H9 (cell line): ENCODE results near the gene KCNH2. TPM values are rescaled to one million over a fixed set of nuclear protein-coding genes. Genes with fewer than 3 reads are reported as not detected.

Experiments
- DNase-seq: peaks from one replicate; pipeline ENCODE4 v3.0.0-alpha.2; 2017
- H2AFZ ChIP-seq: one replicate; pipeline ENCODE4 v1.6.1; 2013; ENCODE audit warnings: mild to moderate bottlenecking, low read length, control low read depth, moderate library complexity
- H2AK5ac ChIP-seq: 2 replicates; pipeline ENCODE4 v1.6.1; 2013; ENCODE audit warnings: low read length, control low read depth, mixed read lengths; ENCODE audit not compliant: insufficient read length
- H2BK120ac ChIP-seq: one replicate; pipeline ENCODE4 v1.6.1; 2013; ENCODE audit warnings: low read depth, mild to moderate bottlenecking, low read length, control low read depth, inconsistent platforms; ENCODE audit not compliant: poor library complexity, severe bottlenecking
- H2BK12ac ChIP-seq: 2 replicates; pipeline ENCODE4 v1.6.1; 2013; ENCODE audit warnings: low read length, control low read depth, mixed read lengths, low read depth; ENCODE audit not compliant: insufficient read length
- H2BK15ac ChIP-seq: 2 replicates; pipeline ENCODE4 v1.6.1; 2013; ENCODE audit warnings: low read depth, low read length, control low read depth
- H2BK20ac ChIP-seq: one replicate; pipeline ENCODE4 v1.6.1; 2013; ENCODE audit warnings: low read depth, mild to moderate bottlenecking, low read length, control low read depth, inconsistent platforms; ENCODE audit not compliant: poor library complexity, severe bottlenecking
- H2BK5ac ChIP-seq: 2 replicates; pipeline ENCODE4 v1.6.1; 2013; ENCODE audit warnings: low read length, control low read depth, mixed read lengths; ENCODE audit not compliant: insufficient read length
- H3K14ac ChIP-seq: 2 replicates; pipeline ENCODE4 v1.6.1; 2013; ENCODE audit warnings: low read length, control low read depth; ENCODE audit not compliant: insufficient read depth
- H3K18ac ChIP-seq: 2 replicates; pipeline ENCODE4 v1.6.1; 2013; ENCODE audit warnings: low read depth, mild to moderate bottlenecking, mixed read lengths, low read length, control low read depth; ENCODE audit not compliant: insufficient read length
- H3K23ac ChIP-seq: 2 replicates; pipeline ENCODE4 v1.6.1; 2013; ENCODE audit warnings: low read length, control low read depth, mixed read lengths, low read depth; ENCODE audit not compliant: insufficient read length
- H3K23me2 ChIP-seq: 2 replicates; pipeline ENCODE4 v1.6.1; 2013; ENCODE audit warnings: low read depth, mild to moderate bottlenecking, mixed read lengths, low read length, control low read depth; ENCODE audit not compliant: insufficient read length, poor library complexity, severe bottlenecking
- H3K27ac ChIP-seq: 2 replicates; pipeline ENCODE4 v1.5.1; 2013; ENCODE audit warnings: low read length, control low read depth, mixed read lengths, low read depth; ENCODE audit not compliant: insufficient read length
- H3K27me3 ChIP-seq: 2 replicates; pipeline ENCODE4 v1.6.1; 2013; ENCODE audit warnings: low read length, control low read depth, inconsistent platforms; ENCODE audit not compliant: insufficient read depth
- H3K4ac ChIP-seq: 2 replicates; pipeline ENCODE4 v1.6.1; 2013; ENCODE audit warnings: low read depth, mild to moderate bottlenecking, control low read depth, inconsistent platforms, low read length, moderate library complexity
- H3K4me1 ChIP-seq: 2 replicates; pipeline ENCODE4 v1.6.1; 2013; ENCODE audit warnings: low read length, control low read depth, inconsistent platforms; ENCODE audit not compliant: insufficient read depth
- H3K4me2 ChIP-seq: 2 replicates; pipeline ENCODE4 v1.6.1; 2013; ENCODE audit warnings: low read length, control low read depth, mixed read lengths; ENCODE audit not compliant: insufficient read length, insufficient read depth
- H3K56ac ChIP-seq: 2 replicates; pipeline ENCODE4 v1.6.1; 2013; ENCODE audit warnings: low read depth, mild to moderate bottlenecking, mixed read lengths, low read length, control low read depth; ENCODE audit not compliant: insufficient read length
- H3K79me1 ChIP-seq: 2 replicates; pipeline ENCODE4 v1.6.1; 2013; ENCODE audit warnings: low read depth, mild to moderate bottlenecking, moderate library complexity, low read length, control low read depth, inconsistent platforms; ENCODE audit not compliant: insufficient read depth, poor library complexity, severe bottlenecking
- H3K79me2 ChIP-seq: 2 replicates; pipeline ENCODE4 v1.6.1; 2013; ENCODE audit warnings: low read length, control low read depth, inconsistent platforms; ENCODE audit not compliant: insufficient read depth
- H3K9ac ChIP-seq: 2 replicates; pipeline ENCODE4 v1.6.1; 2013; ENCODE audit warnings: low read length, control low read depth, mixed read lengths; ENCODE audit not compliant: insufficient read length; ENCODE audit errors: extremely low read depth
- H3K9me3 ChIP-seq: one replicate; pipeline ENCODE4 v1.6.1; 2013; ENCODE audit warnings: low read depth, low read length, inconsistent platforms; ENCODE audit not compliant: control insufficient read depth
- H3T11ph ChIP-seq: one replicate; pipeline ENCODE4 v1.6.1; 2013; ENCODE audit warnings: mild to moderate bottlenecking, low read length, control low read depth, inconsistent platforms
- H4K20me1 ChIP-seq: one replicate; pipeline ENCODE4 v1.6.1; 2013; ENCODE audit not compliant: control insufficient read depth, insufficient read length, insufficient read depth
- H4K5ac ChIP-seq: 2 replicates; pipeline ENCODE4 v1.6.1; 2013; ENCODE audit warnings: low read depth, mild to moderate bottlenecking, mixed read lengths, low read length, control low read depth; ENCODE audit not compliant: insufficient read length
- H4K8ac ChIP-seq: replicated peaks from 2 replicates; pipeline ENCODE4 v1.6.1; 2013; ENCODE audit warnings: low read length, control low read depth, mixed read lengths, low read depth; ENCODE audit not compliant: insufficient read length
- H4K91ac ChIP-seq: 2 replicates; pipeline ENCODE4 v1.6.1; 2013; ENCODE audit warnings: low read depth, mild to moderate bottlenecking, moderate library complexity, mixed read lengths, low read length, control low read depth; ENCODE audit not compliant: insufficient read length
- H3K27ac Mint-ChIP-seq, 3 experiments: 2 replicates in 2 of 3; 3 replicates in 1 of 3; pipeline ENCODE4 v1.8.0; 2020 to 2021; ENCODE audit warnings: mixed read lengths in 3 of 3, mild to moderate bottlenecking in 1 of 3, moderate library complexity in 1 of 3
- H3K27me3 Mint-ChIP-seq: 2 replicates; pipeline ENCODE4 v1.8.0; 2021; ENCODE audit warnings: low read depth, mild to moderate bottlenecking, moderate library complexity, mixed read lengths
- H3K36me3 Mint-ChIP-seq, 3 experiments: 2 replicates in 2 of 3; 3 replicates in 1 of 3; pipeline ENCODE4 v1.8.0; 2020 to 2021; ENCODE audit warnings: low read depth in 3 of 3, mixed read lengths in 3 of 3; ENCODE audit not compliant: insufficient read depth in 1 of 3
- H3K4me1 Mint-ChIP-seq, 2 experiments: 2 replicates each; pipeline ENCODE4 v1.8.0; 2020; ENCODE audit warnings: mixed read lengths in 2 of 2
- H3K4me3 Mint-ChIP-seq, 2 experiments: 2 replicates in 1 of 2; 3 replicates in 1 of 2; pipeline ENCODE4 v1.8.0; 2020 to 2021; ENCODE audit warnings: mild to moderate bottlenecking in 2 of 2, mixed read lengths in 2 of 2, moderate library complexity in 1 of 2
- H3K9me3 Mint-ChIP-seq, 2 experiments: 2 replicates in 1 of 2; 3 replicates in 1 of 2; pipeline ENCODE4 v1.8.0; 2020; ENCODE audit warnings: mild to moderate bottlenecking in 2 of 2, mixed read lengths in 2 of 2, moderate library complexity in 1 of 2
- WGBS: extraction: QIAGEN DNeasy Blood & Tissue Kit; methylation state at CpG from one replicate; pipeline ENCODE4 v1.1.7; 2013; ENCODE audit warnings: missing lambda C conversion rate, low lambda C conversion rate, mixed read lengths; ENCODE audit not compliant: insufficient read length; ENCODE audit errors: extremely low coverage; 5-methylcytosine and 5-hydroxymethylcytosine counted together
- total RNA-seq: library from RNA; stranded (reverse); gene quantifications from 2 replicates; pipeline ENCODE4 v1.2.1, GENCODE V29; 2021
- TF ChIP-seq, protein P1 (sequence below): fragments of 200-600 bp; sonication (generic); conservative IDR thresholded peaks from 3 replicates; pipeline ENCODE4 v1.8.0; 2021; ENCODE audit warnings: antibody characterized with exemption, mild to moderate bottlenecking

The KCNH2 gene
- total RNA-seq, 1 experiment from 2014 or later = 4.5 TPM

- Histone ChIP-seq H4K20me1 (no peaks in the 10 kb centered on the region), H3K14ac (no peak overlapping the region), H2AK5ac (no peak overlapping the region), H3K79me2 (no peaks in the 10 kb centered on the region), H3T11ph (no peak overlapping the region), H2BK5ac (no peak overlapping the region), H3K9ac (no peak overlapping the region), H3K27me3 (peaks cover 6% of the 10 kb centered on the region; the same call in 1 of the 2 replicates), H2BK15ac (no peak overlapping the region), H3K27ac (no peak overlapping the region), H2BK120ac (no peak overlapping the region), H3K79me1 (no peaks in the 10 kb centered on the region), H2BK12ac (no peak overlapping the region), H3K23me2 (peaks cover 3% of the 10 kb centered on the region), H4K91ac (no peak overlapping the region), H2AFZ (no peak overlapping the region), H2BK20ac (no peak overlapping the region), H4K8ac (no peak overlapping the region), H3K4ac (no peak overlapping the region), H3K9me3 (no peaks in the 10 kb centered on the region), H3K23ac (no peak overlapping the region), H3K18ac (no peak overlapping the region), H3K4me1 (peaks cover 8% of the 10 kb centered on the region), H4K5ac (no peak overlapping the region), H3K4me2 (no peak overlapping the region), H3K56ac (no peak overlapping the region)
- DNase-seq = no peak
- no peaks in the 10 kb centered on the region; a peak in 2 of 7 replicates for H3K36me3 Mint-ChIP-seq
- H3K4me1 Mint-ChIP-seq = peaks cover 33 to 56% of the 10 kb centered on the region in 2 experiments
- peaks cover 0 to 8% of the 10 kb centered on the region in 2 experiments; a peak in 2 of 5 replicates for H3K9me3 Mint-ChIP-seq
- H3K27me3 Mint-ChIP-seq = peaks cover 67% of the 10 kb centered on the region
- H3K27ac Mint-ChIP-seq = no peak overlapping the region; a peak in 1 of 7 replicates
- no peak overlapping the region for H3K4me3 Mint-ChIP-seq
- TF ChIP-seq, protein P1, sequence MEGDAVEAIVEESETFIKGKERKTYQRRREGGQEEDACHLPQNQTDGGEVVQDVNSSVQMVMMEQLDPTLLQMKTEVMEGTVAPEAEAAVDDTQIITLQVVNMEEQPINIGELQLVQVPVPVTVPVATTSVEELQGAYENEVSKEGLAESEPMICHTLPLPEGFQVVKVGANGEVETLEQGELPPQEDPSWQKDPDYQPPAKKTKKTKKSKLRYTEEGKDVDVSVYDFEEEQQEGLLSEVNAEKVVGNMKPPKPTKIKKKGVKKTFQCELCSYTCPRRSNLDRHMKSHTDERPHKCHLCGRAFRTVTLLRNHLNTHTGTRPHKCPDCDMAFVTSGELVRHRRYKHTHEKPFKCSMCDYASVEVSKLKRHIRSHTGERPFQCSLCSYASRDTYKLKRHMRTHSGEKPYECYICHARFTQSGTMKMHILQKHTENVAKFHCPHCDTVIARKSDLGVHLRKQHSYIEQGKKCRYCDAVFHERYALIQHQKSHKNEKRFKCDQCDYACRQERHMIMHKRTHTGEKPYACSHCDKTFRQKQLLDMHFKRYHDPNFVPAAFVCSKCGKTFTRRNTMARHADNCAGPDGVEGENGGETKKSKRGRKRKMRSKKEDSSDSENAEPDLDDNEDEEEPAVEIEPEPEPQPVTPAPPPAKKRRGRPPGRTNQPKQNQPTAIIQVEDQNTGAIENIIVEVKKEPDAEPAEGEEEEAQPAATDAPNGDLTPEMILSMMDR = no peak
- WGBS = no CpG with 5 or more reads among the region's 10 CpGs
Measured at GRCh38 chr7:151023232-151023631, 45.1 kb upstream of the KCNH2 start.
